ENCODE measurements around the gene IRF4.

DNA sequence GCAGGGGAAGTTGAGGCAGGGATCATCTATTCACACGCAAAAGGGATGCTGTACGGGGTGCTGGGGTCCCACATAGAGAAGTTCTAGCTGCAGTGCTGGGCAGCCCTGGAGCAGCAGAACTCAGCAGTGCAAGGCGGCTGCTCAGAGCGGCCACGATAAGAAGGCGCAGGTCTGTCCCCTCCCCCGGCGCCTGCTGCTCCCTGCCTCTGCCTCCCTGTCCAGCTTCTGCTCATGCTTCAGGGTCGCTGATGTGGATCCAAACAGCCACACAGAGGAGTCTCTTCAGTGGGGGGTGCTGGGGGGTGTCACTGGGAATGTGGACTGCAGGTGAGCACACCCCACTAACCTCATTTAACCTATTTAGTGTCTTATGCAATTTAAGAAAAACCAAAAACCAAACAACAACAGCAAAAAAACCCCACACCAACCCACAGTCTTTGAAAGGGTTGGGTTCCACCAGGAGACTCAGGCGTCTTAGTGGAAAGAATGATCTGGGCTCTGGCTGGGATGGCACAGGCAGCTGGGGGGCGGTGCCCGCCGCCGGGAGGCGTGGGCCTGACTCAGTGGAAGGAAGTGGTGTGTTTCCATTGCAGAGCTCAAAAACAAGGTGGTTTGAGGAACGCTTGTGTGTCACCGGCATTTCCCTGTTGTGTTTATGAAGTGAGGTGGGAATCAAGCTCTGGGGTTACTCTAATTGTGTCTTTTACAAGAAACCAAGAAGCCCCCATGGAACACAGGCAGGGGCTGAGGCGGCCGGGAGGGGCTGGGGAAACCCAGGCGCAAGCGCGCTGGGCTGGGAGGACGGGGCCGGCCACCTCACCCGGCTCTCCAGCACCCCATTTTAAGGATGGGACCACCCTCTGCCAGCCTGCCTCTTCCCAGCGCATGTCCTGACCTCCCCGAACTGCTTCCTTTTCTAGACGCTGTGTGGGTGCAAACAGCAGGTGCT, 55.1 kb downstream of the IRF4 start:
- no peak for TF ChIP-seq FOXM1 (IDR thresholded peaks at IDR 0.05; ENCODE audit: borderline replicate concordance)
- no peak for TF ChIP-seq BHLHE40 (IDR thresholded peaks at IDR 0.05; ENCODE audit: borderline replicate concordance)
- TF ChIP-seq SUZ12 (IDR thresholded peaks at IDR 0.05), result no peak
- TF ChIP-seq ZNF384 (IDR thresholded peaks at IDR 0.05), result no peak
- no peak for TF ChIP-seq PKNOX1 (IDR thresholded peaks at IDR 0.05)
- no peak for TF ChIP-seq L3MBTL2 (conservative IDR thresholded peaks at IDR 0.05)
- TF ChIP-seq FOXA1 (IDR thresholded peaks at IDR 0.05), result no peak

Data from HEK293T (cell line).